ENCODE measurements around the gene RGS10.

DNA sequence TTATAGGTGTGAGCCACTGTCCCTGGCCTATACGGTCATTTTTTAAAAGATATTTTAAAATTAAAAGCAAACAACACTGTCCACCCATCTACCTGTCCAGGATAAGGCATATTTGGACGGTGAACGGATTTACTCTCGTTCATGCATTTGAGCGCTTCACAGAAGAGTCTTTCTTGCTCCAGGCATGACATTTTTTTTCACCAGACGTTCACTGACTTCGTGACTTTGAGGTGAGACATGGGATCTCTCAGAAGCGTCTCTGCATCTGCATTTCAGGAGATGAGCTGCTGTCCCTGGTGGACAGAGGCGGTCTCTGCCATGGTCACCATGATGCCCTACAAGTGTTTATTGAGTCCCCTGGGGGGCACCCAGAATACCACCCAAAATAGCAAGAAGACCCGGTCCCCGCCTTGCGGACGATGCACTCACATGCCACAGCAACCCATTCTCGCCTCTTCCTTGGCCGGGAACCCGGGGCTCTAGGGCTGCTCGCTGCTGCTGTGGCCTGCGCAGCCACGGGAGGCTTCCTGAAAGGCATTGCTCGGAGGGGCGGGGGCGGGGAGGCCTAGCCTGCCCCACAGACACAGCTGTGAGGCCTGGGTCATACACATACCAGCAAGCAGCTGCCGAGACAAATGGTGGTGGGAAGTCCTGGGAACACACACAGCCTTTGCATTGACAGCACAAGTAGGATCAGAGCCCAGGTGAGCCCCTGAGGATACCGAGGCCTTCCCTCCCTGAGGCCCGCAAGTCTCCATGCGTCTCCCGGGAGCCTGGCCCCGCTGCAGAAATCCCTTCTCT, 84.4 kb downstream of the RGS10 start:
- TF ChIP-seq CTCF (IDR thresholded peaks at IDR 0.05): no peak
- no peak for TF ChIP-seq POLR2AphosphoS5 (IDR thresholded peaks at IDR 0.05)

Data from breast epithelium (tissue), 3 donors.